GM12875 (cell line): ENCODE measurements around the gene TNN.

Experiments used
- H3K4me3 ChIP-seq: one replicate; pipeline ENCODE4 v1.5.1; 2011; ENCODE audit warnings: low read depth, low read length, control low read depth
- CTCF ChIP-seq: IDR thresholded peaks from 2 replicates; pipeline ENCODE4 v1.5.1; 2011; ENCODE audit warnings: low read depth, mild to moderate bottlenecking, control low read depth, inconsistent platforms, low read length, moderate library complexity, borderline replicate concordance; ENCODE audit not compliant: insufficient read depth

Gene TNN

GRCh38 chr1:175045097-175045496 lies 22.5 kb upstream of the TNN start:
- H3K4me3 ChIP-seq: no peak overlapping the region
- TF ChIP-seq CTCF: no peak

- no peak overlapping the region for H3K4me3 ChIP-seq
- no peak for TF ChIP-seq CTCF
Observed at GRCh38 chr1:175045519-175045918, 22.1 kb upstream of the TNN start.

GRCh38 chr1:175050992-175051391 lies 16.6 kb upstream of the TNN start:
- TF ChIP-seq CTCF: no peak
- H3K4me3 ChIP-seq: no peak overlapping the region

- H3K4me3 ChIP-seq: no peak overlapping the region
- TF ChIP-seq CTCF: no peak
Observed at GRCh38 chr1:175054736-175055135, 12.9 kb upstream of the TNN start.

GRCh38 chr1:175062339-175062738 lies 5.3 kb upstream of the TNN start:
- no peak overlapping the region for H3K4me3 ChIP-seq
- no peak for TF ChIP-seq CTCF

GRCh38 chr1:175062858-175063257 lies 4.8 kb upstream of the TNN start:
- H3K4me3 ChIP-seq: no peak overlapping the region
- TF ChIP-seq CTCF: no peak

GRCh38 chr1:175070818-175071217 lies 3.2 kb downstream of the TNN start:
- no peak for TF ChIP-seq CTCF
- no peak overlapping the region for H3K4me3 ChIP-seq
